Measurements from ENCODE around the gene TMEM125.

GRCh38 chr1:43276673-43277072 lies 6.9 kb downstream of the TMEM125 start:
- TF ChIP-seq CTCF (conservative IDR thresholded peaks at IDR 0.05; ENCODE audit: low read length) (no peak), EZH2phosphoT487 (IDR thresholded peaks at IDR 0.05; ENCODE audit: borderline replicate concordance) (no peak)
